ENCODE data around the gene RAB8A.

RAB8A gene

DNA sequence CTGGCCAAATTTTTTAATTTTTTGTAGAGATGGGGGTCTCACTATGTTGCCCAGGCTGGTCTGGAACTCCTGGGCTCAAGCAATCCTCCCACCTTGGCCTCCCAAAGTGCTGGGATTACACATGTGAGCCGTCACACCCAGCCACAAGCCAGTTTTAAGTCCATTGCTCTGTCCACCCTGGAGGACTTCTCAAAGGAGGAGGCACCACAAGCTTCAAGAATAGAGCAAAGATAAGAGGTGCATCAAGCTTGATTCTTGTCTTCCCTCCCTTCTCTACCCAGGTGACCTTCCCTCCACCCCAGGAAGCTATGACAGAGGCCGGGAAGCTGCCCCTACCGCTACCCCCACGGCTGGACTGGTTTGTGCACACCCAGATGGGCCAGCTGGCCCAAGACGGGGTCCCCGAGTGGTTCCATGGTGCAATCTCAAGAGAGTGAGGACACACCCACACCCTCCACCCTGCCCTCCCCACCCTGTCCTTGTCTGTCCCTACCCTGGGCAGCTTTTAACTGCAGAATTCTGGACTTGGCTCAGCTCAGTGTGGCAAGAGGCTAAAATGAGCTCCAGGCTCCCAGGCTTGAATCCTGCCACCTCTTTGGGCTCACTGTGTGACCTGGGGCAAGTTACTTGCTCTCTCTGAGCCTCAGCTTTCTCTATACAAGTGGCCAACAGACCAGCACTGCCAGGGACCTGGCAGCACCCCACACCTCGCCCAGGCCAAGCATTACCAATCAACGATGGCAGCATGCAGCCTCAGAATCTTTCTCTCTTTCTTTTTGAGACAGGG is 36.9 kb downstream of the RAB8A start:
- peak overlapping the region; percentile 77 for H3K27ac ChIP-seq (ENCODE audit: low read length)

DNA sequence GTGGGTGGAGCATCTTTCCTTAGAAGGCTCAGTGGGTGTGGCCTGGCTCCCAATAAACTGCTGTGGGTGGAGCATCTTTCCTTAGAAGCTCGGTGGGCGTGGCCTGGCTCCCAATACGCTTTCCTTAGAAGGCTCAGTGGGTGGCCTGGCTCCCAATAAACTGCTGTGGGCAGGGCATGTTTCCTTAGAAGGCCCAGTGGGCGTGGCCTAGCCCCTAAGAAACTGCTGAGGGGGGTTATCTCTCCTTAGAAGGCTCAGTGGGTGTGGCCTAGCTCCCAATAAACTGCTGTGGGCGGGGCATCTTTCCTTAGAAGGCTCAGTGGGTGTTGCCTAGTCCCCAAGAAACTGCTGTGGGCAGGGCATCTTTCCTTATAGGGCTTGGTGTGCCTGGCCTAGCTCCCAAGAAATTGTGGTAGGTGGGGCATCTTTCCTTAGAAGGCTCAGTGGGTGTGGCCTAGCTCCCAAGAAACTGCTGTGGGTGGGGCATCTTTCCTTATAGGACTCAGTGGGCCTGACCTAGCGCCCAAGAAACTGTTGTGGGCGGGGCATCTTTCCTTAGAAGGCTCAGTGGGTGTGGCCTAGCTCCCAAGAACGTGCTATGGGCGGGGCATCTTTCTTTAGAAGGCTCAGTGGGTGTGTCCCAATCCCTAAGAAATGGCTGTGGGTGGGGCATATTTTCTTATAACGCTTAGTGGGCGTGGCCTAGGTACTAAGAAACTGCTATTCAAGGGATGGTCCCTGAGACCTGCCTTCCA is 42.1 kb downstream of the RAB8A start:
- Histone ChIP-seq H3K4me3 (ENCODE audit: low read length) (no peak overlapping the region), H3K79me2 (ENCODE audit: low read length) (peaks cover 22% of the 10 kb centered on the region), H3K27ac (ENCODE audit: low read length) (no peak overlapping the region), H3K4me1 (ENCODE audit: low read length) (peaks cover 44% of the 10 kb centered on the region), H3K27me3 (ENCODE audit: low read depth, low read length) (no peaks in the 10 kb centered on the region), H3K9me3 (ENCODE audit: insufficient read depth, low read length) (no peaks in the 10 kb centered on the region), H3K36me3 (replicated peaks; ENCODE audit: low read depth, low read length) (peaks cover 83% of the 10 kb centered on the region), H3K4me2 (ENCODE audit: low read length) (no peak overlapping the region), H4K20me1 (ENCODE audit: insufficient read depth, low read length) (peaks cover 41% of the 10 kb centered on the region), H3K9ac (ENCODE audit: low read length) (no peak overlapping the region), H2AFZ (ENCODE audit: low read depth, low read length) (no peak overlapping the region)
- TF ChIP-seq, protein P1, sequence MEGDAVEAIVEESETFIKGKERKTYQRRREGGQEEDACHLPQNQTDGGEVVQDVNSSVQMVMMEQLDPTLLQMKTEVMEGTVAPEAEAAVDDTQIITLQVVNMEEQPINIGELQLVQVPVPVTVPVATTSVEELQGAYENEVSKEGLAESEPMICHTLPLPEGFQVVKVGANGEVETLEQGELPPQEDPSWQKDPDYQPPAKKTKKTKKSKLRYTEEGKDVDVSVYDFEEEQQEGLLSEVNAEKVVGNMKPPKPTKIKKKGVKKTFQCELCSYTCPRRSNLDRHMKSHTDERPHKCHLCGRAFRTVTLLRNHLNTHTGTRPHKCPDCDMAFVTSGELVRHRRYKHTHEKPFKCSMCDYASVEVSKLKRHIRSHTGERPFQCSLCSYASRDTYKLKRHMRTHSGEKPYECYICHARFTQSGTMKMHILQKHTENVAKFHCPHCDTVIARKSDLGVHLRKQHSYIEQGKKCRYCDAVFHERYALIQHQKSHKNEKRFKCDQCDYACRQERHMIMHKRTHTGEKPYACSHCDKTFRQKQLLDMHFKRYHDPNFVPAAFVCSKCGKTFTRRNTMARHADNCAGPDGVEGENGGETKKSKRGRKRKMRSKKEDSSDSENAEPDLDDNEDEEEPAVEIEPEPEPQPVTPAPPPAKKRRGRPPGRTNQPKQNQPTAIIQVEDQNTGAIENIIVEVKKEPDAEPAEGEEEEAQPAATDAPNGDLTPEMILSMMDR (IDR thresholded peaks at IDR 0.05; ENCODE audit: low read depth, low read length), result no peak
- no peak for TF ChIP-seq EZH2phosphoT487 (IDR thresholded peaks at IDR 0.05; ENCODE audit: low read depth)

More for the DNA sequence above, 36.9 kb downstream of the RAB8A start:
- Histone ChIP-seq H2AFZ (ENCODE audit: low read depth, low read length) (no peak overlapping the region), H3K27me3 (ENCODE audit: low read depth, low read length) (no peaks in the 10 kb centered on the region), H3K9ac (ENCODE audit: low read length) (no peak overlapping the region), H3K4me3 (ENCODE audit: low read length) (no peak overlapping the region), H3K9me3 (ENCODE audit: insufficient read depth, low read length) (no peaks in the 10 kb centered on the region), H3K4me1 (ENCODE audit: low read length) (peaks cover 62% of the 10 kb centered on the region), H3K36me3 (replicated peaks; ENCODE audit: low read depth, low read length) (peaks cover 73% of the 10 kb centered on the region), H3K4me2 (ENCODE audit: low read length) (peak overlapping the region; percentile 7; the same call in 1 of the 2 replicates), H3K79me2 (ENCODE audit: low read length) (peaks cover 70% of the 10 kb centered on the region), H4K20me1 (ENCODE audit: insufficient read depth, low read length) (peaks cover 36% of the 10 kb centered on the region; the same call in 1 of the 2 replicates)
- TF ChIP-seq, protein P1 (IDR thresholded peaks at IDR 0.05; ENCODE audit: low read depth, low read length), result no peak
- TF ChIP-seq EZH2phosphoT487 (IDR thresholded peaks at IDR 0.05; ENCODE audit: low read depth), result no peak

DNA sequence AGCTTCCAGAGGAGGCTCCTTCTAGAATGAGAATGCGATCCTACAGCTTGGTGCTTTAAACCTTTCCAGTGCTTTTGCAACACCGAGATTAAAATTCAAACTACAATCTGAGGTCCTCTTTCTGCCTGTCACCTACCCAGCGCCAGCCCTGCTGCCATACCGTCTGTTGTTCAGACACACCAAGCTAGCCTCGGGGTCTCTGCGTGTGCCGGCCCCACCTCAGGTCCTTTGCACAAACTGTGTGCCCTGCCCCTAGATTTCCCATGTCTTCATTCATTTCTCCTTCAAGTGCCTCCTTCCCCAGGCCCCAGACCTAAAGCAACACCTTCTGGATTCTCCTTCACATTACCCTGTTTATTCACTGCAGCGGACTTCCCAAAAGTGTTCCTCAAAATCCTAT is 42.9 kb downstream of the RAB8A start:
- H3K4me1 ChIP-seq (ENCODE audit: low read length), result peaks cover 36% of the 10 kb centered on the region

More for the DNA sequence above, 42.9 kb downstream of the RAB8A start:
- H3K9me3 ChIP-seq (ENCODE audit: insufficient read depth, low read length), result no peaks in the 10 kb centered on the region
- H4K20me1 ChIP-seq (ENCODE audit: insufficient read depth, low read length), result peaks cover 38% of the 10 kb centered on the region
- H3K4me2 ChIP-seq (ENCODE audit: low read length), result no peak overlapping the region
- no peak overlapping the region for H2AFZ ChIP-seq (ENCODE audit: low read depth, low read length)
- no peak overlapping the region for H3K27ac ChIP-seq (ENCODE audit: low read length)
- H3K36me3 ChIP-seq (replicated peaks; ENCODE audit: low read depth, low read length), result peaks cover 76% of the 10 kb centered on the region
- H3K27me3 ChIP-seq (ENCODE audit: low read depth, low read length), result no peaks in the 10 kb centered on the region
- peaks cover 15% of the 10 kb centered on the region; the same call in 1 of the 2 replicates for H3K79me2 ChIP-seq (ENCODE audit: low read length)
- H3K9ac ChIP-seq (ENCODE audit: low read length), result no peak overlapping the region
- no peak for TF ChIP-seq EZH2phosphoT487 (IDR thresholded peaks at IDR 0.05; ENCODE audit: low read depth)
- TF ChIP-seq, protein P1 (IDR thresholded peaks at IDR 0.05; ENCODE audit: low read depth, low read length), result no peak
- H3K4me3 ChIP-seq (ENCODE audit: low read length), result no peak overlapping the region
